Tongue (tissue), 2 donors: Measurements from ENCODE around the gene FZD8. TPM values are rescaled to one million over a fixed set of nuclear protein-coding genes. Genes with fewer than 3 reads are reported as not detected.

Source experiments
- DNase-seq: peaks from one replicate; pipeline ENCODE4 v3.0.0-alpha.2; 2015
- total RNA-seq: library from RNA; depleted of rRNA; stranded (reverse); fragments of >200 nt; gene quantifications from one replicate; pipeline ENCODE4 v1.2.3, GENCODE V29; 2014

Gene FZD8
- total RNA-seq, 1 donor from 2014 or later = 23.8 TPM

DNA sequence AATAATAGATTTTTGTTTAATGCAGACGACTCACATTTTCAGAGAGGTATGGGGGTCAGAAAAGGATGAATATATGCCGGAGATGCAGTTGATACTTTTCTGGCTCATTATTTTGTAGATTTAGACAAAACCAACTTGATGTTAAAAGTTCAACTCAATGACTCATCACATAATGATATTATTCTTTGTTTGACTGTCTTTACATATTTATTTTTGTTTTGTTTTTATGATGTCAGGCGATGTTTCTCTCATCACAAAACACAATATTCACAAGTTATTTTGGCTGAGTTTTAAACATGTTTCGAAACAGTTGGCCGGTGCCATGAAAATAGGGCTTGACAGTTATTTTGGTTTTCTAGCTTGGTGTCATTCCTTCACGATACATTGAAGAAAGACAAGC lies 35.7 kb downstream of the FZD8 start:
- DNase-seq = no peak

DNA sequence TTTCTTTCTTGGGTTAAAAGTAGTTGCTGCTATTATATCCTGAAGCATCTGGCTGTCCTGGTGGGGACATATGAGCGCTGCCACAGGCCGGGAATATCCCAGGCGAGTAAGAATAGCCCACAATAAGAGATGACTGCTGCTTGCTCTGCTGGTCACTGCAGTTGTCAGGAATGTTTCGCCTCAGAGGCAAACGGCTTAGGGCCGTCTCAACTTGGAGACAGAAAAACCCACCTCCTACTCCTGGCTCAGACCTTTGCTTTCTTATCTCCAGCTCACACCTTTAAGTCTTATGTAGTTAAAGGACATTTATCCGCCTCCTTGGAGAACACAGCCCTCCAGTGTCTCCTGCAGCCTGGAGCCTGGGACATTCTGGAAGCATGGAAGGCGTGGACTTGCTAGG lies 36.9 kb downstream of the FZD8 start, which contains the start of gene GJD4:
GJD4 (plus strand) TSS at position 151 of the 400 bp plus-strand sequence; CDS start at position 378, 227 bp downstream.
- peak; percentile 56 for DNase-seq

DNA sequence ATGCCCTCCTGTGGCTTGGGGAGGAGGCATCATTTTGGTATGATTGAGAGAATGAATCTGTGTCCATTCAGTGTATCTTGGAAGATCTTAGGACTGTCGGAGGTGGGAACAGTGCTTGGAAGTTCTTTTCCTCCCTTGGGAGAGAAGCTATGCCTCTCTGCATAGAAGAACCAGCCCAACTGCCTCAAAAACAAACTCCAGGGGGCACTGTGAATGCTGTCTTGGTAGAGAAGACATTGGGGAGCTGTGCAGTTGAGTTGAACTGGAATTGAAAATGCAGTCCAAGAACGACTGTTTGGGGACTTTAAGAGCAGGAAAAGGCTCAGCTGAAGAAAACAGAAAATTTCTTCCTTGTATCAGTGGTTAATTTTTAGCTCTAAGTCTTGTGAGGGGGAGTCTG lies 41.9 kb downstream of the FZD8 start:
- no peak for DNase-seq

DNA sequence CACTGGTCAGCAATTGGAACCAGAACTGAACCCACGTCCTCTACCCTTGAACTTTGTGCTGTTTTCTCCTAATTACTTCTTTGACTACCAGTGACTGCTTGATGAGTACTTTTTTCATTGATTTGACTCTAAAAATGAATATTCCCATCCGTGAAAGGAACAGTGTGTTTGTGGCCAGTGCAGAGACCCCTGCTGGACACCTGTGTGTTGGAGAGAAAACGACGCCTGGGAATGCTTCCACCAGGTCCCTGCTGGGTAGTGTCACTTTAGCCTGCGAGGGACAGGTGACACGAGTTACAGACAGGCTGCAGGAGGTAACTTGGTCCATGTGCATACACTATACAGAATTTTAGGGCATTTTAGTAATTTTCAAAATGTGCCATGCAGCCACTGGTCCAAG lies 43.7 kb downstream of the FZD8 start:
- DNase-seq = no peak

DNA sequence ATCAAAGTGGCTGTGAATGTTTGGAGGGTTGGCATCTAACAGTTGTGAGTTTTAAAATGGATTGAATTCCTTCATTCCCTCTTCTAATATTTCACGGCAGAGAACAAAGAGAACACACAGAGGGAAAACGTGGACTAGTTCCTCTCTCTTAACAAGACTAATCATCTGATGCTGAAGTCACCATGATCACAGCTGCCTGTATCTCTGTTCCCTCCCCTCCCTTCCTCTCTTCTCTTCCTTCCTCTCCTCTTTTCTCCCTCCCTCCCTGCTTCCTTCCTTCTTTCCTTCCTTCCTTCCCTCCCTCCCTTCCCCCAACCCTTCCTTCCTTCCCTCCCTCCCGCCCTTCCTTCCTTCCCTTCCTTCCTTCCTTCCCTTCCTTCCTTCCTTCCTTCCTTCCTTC lies 47.0 kb downstream of the FZD8 start:
- DNase-seq = peak; percentile 55

DNA sequence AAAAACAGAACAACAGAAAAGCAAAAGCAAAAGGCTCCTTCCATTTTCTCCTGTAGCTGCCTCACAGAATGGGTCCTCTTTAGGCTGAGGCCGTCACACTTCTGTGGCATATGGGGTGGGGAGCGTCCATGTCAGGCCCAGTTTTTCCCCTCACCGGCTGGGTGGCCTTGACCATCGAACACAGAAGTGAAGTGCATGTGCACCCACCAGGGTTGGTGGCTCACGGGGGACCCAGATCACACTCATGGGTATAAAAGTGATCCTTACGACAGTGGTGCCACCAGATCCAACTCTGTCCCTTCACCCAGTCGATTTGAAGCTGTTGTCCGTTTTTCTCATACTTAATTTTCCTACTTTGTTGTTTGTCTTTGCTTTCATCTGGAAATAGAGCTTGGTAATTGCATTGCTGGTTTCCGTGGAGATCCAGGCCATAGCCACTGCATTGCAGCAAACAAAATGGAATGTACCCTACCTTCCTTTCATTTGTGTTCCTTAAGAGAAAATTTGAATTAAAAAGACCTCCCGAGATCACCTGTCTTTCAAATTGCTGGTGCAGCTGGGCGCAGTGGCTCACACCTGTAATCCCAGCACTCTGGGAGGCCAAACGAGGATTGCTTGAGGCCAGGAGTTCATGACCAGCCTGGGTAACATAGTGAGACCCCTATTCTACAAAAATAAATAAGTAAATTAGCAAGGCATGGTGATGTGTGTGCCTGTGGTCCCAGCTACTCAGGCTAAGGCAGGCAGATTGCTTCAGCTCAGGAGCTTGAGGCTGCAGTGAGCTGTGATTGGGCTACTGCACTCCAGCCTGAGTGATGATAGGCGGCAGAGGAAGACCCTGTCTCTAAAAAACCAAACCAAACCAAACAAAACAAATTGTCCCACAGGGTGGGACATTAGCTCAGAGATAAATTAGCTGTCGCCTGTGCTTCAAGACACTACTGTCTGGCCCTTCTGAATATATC lies 47.7 kb downstream of the FZD8 start:
- DNase-seq = no peak

DNA sequence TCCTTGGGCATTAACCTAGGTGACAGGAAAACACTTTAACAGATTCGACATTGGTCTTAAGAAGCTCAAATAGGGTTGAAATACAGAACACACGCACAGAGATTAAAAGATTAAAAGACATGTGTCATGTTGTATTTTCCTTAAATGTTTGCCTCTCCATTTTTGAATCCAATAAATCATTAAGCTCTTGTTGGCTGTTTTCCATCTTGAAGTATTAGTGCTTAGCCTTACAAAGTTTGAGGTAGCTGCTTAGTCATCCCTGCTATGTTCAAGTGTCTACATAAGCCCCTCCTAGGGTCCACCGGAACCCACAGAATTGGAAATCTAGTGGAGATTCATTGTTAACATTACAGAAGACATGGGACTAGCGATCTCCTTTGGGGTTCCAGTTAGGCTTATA lies 49.7 kb downstream of the FZD8 start:
- no peak for DNase-seq

DNA sequence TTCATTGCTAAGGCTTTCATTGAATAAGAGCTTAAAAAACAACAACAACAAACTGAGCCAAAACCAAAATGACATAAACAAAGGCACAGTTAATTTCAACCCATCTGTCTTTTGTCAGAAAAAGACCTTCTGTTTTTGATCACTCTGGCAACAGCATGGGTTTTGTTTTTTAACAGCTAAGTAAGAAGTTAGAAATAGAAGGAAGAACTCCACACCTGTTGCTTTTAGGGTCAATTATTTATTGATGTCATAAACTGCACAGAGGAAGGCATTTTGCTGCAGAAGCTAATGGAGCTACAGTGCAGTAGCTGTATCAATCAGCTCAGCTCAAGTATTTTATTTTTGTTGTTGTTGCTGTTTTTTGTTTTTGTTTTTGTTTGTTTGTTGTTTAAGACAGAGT lies 53.3 kb downstream of the FZD8 start:
- peak; percentile 45 for DNase-seq

Other genes with a start within 250 kb of the FZD8 start
- gene GJD4, start 37.0 kb downstream of the FZD8 start, total RNA-seq = 0.21 TPM